Anterior cingulate cortex (tissue), 58 donors: ENCODE results near the gene MED13L.

Experiments used
- DNase-seq, 58 donors: peaks; one replicate each; lab custom pipeline; 2025; lab: John Stamatoyannopoulos, UW

The MED13L gene

GRCh38 chr12:116068853-116069252 lies 208.6 kb downstream of the MED13L start:
- no peak for DNase-seq

- DNase-seq: no peak
Measured at GRCh38 chr12:116068371-116068770, 209.1 kb downstream of the MED13L start.

- peak in 1 of 58 donors; percentile 17 for DNase-seq
Measured at GRCh38 chr12:116067892-116068291, 209.6 kb downstream of the MED13L start.

GRCh38 chr12:116066381-116067230 lies 210.9 kb downstream of the MED13L start:
- DNase-seq: no peak

- DNase-seq: no peak
Measured at GRCh38 chr12:116065606-116066005, 211.9 kb downstream of the MED13L start.

- DNase-seq: no peak
Measured at GRCh38 chr12:116064493-116064892, 213.0 kb downstream of the MED13L start.

GRCh38 chr12:116062698-116063097 lies 214.8 kb downstream of the MED13L start:
- DNase-seq: no peak

- no peak for DNase-seq
Measured at GRCh38 chr12:116060764-116061163, 216.7 kb downstream of the MED13L start.

- no peak for DNase-seq
Measured at GRCh38 chr12:116059904-116060303, 217.6 kb downstream of the MED13L start.

- no peak for DNase-seq
Measured at GRCh38 chr12:116058574-116058973, 218.9 kb downstream of the MED13L start.

GRCh38 chr12:116057356-116057755 lies 220.1 kb downstream of the MED13L start:
- DNase-seq: no peak

- no peak for DNase-seq
Measured at GRCh38 chr12:116055895-116056607, 221.4 kb downstream of the MED13L start.

GRCh38 chr12:116054280-116054679 lies 223.2 kb downstream of the MED13L start:
- DNase-seq: no peak

- DNase-seq: peak in 15 of 58 donors; percentile 5 to 59 (median 13)
Measured at GRCh38 chr12:116053479-116054200, 223.9 kb downstream of the MED13L start.

GRCh38 chr12:116050275-116050674 lies 227.2 kb downstream of the MED13L start:
- no peak for DNase-seq

GRCh38 chr12:116048879-116049278 lies 228.6 kb downstream of the MED13L start:
- DNase-seq: no peak

- no peak for DNase-seq
Measured at GRCh38 chr12:116046039-116046438, 231.5 kb downstream of the MED13L start.

- no peak for DNase-seq
Measured at GRCh38 chr12:116045150-116045549, 232.3 kb downstream of the MED13L start.

GRCh38 chr12:116043659-116044535 lies 233.6 kb downstream of the MED13L start:
- DNase-seq: no peak

- no peak for DNase-seq
Measured at GRCh38 chr12:116040402-116040801, 237.1 kb downstream of the MED13L start.
